Astrocyte of the cerebellum (primary cell): ENCODE data around the gene SBF1.
A peak's percentile ranks its signal among the peaks of the same experiment; 100 is the strongest.

Experiments
- DNase-seq: peaks from one replicate; pipeline ENCODE4 v3.0.0-alpha.2; 2011; ENCODE audit warnings: low read depth
- H3K4me3 ChIP-seq: 2 replicates; pipeline ENCODE4 v1.5.1; 2011; ENCODE audit warnings: mild to moderate bottlenecking, low read depth, low read length, moderate library complexity
- in situ Hi-C: cut with HindIII; loops from 2 replicates; pipeline ENCODE4 v1.10.0; 2017; ENCODE audit warnings: low sequenced_read_pairs
- TF ChIP-seq, protein P1 (sequence below): IDR thresholded peaks from 2 replicates; pipeline ENCODE4 v1.5.1; 2012; ENCODE audit warnings: low read length, low read depth, moderate library complexity, mild to moderate bottlenecking; ENCODE audit errors: missing control alignments

The SBF1 gene

DNA sequence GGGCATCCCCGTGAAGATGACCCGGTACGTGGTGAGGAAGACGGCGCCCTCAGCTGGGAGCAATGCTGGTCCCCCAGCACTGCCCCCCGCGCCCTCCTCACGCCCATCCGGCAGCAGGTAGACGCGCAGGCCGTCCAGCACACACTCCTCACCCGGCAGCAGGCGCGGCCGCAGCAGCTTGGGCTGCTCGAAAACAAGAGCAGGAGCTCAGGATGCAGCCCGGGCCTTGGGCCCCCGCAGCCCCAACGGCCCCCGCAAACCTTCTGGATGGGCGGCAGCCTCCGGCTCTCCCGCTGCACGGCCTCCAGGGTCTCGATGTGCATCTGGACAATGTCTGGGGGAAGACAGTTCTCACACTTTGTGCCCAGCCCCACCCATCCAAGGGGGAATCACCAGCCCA, 13.3 kb downstream of the SBF1 start:
- in situ Hi-C loops, result no loop called here
- TF ChIP-seq, protein P1, sequence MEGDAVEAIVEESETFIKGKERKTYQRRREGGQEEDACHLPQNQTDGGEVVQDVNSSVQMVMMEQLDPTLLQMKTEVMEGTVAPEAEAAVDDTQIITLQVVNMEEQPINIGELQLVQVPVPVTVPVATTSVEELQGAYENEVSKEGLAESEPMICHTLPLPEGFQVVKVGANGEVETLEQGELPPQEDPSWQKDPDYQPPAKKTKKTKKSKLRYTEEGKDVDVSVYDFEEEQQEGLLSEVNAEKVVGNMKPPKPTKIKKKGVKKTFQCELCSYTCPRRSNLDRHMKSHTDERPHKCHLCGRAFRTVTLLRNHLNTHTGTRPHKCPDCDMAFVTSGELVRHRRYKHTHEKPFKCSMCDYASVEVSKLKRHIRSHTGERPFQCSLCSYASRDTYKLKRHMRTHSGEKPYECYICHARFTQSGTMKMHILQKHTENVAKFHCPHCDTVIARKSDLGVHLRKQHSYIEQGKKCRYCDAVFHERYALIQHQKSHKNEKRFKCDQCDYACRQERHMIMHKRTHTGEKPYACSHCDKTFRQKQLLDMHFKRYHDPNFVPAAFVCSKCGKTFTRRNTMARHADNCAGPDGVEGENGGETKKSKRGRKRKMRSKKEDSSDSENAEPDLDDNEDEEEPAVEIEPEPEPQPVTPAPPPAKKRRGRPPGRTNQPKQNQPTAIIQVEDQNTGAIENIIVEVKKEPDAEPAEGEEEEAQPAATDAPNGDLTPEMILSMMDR, result no peak
- DNase-seq, result no peak
- H3K4me3 ChIP-seq, result no peak overlapping the region

DNA sequence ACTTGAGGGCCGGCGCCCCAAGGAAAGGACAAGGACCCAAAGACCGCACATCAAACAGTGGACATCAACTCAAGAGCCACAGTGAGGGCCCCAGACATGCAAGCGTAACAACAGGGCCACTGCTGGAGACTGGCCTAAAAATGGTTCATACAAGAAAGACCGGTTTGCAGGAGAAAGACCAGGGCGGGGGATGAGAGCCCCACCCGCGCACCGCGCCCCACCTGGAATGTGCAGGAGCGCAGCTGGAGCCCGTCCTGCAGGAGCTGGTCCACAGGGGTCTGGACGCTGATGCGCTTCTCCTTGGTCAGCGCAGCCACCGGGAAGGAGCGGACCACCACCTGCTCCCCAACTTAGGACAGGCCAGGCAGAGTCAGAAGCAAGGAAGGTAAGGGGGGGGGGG, 13.9 kb downstream of the SBF1 start:
- H3K4me3 ChIP-seq, result no peak overlapping the region
- TF ChIP-seq, protein P1, result no peak
- in situ Hi-C loops, result no loop called here
- DNase-seq, result no peak

DNA sequence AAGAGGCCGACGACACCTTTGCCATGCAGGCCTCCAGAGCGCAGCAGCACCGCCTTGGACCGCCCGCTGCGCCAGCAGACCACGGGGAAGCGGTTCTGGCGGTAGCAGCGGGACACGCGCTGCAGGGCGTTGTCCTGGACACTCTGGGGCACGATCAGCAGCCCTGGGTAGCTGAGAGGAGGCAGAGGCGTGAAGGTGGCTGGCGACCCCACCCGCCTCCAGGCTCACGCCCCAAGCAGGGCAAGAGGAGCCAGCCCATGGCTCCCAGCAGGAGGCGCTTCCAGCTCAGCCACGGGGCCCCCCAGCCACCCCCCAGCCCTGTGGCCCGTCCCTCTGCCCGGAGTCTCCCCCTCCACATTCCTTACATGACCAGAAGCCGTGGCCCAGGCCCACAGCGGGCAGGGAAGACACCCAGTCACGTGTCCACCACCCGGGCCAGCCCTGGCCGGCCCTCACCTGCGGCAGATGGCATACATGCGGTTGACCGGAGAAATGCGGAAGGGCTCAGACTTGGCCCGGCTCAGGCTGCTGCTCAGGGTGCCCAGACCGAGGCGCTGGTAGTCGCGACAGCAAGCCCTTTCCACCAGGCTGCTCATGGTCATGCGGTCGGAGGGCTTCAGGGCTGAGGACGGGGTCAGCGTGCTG, 15.2 kb downstream of the SBF1 start:
- no peak for DNase-seq
- TF ChIP-seq, protein P1, result no peak
- no peak overlapping the region for H3K4me3 ChIP-seq
- in situ Hi-C loops, result no loop called here

DNA sequence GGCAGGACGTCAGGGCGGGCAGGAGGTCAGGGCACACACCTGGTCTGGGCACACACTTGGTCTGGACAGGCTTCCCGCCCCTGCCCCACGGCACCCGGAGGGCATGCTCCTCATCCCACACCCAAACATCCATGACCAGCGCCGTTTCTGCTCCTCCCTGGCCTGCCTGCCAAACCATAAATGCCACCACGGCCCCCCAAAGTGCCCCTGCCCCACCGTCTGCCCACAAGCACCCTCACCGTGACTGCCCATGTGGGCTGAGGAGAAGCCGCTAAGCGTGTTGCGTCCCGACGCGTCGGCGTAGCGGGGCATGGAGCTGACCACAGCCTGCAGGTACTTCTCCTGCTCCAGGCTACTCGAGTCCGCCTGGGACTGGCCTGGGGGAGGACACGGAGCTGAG, 15.8 kb downstream of the SBF1 start:
- H3K4me3 ChIP-seq, result no peak overlapping the region
- in situ Hi-C loops, result no loop called here
- DNase-seq, result no peak
- TF ChIP-seq, protein P1, result no peak

DNA sequence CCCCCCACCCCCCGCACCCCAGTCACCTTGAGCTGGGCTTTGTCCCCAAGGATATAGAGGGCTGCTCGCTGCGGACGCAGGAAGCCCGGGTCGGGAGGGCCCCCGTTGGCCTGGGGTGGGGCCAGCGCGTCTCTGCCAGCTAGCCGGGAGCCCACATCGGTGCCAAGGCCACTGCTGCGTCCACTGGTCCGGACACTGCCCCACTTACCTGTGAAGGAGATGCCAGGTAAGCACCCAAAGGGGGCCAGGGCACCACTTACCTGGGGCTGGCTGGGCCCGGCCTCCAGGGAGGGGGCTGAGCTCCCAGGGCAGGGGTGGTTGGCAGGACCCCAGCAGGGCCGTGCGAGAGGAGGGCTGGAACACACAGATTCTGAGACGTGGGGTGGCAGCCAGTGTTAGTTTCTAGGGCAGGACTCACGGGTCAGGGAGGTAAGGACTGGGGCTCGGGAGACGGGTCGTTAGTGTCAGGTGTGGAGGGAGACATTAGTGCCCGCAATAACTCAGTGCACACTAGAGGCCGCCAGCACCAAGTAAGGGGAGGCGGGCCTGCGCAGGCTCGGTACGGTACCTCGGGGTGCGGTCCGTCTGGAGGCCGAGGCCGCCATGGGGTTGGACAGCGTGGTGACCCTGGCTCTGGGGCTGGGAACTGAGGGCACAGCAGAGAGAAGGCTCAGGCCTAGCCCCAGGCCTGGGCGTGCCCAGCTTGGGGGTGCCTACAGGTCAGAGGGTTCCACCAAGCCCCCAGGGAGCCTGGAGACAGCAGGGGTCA, 18.2 kb downstream of the SBF1 start:
- in situ Hi-C loops, result no loop called here
- H3K4me3 ChIP-seq, result no peak overlapping the region
- DNase-seq, result no peak

DNA sequence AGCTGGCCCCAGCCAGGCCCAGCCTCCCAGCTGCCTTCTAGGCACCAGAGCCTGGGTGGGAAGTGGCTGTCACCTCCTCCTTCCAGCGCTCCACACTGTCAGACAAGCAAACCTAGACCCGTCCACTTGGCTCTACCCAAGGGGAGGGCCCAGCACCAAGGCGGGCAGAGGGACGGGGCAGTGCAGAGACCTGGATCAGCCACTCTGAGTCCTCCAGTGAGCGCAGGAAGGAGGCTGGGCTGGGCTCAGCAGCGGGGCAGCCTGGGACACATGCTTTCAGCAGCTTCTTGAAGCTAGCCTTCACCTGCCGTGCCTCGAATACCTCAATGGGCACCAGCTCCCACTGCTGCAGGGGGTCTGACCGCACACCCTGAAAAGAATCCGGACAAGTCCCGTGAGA, 18.8 kb downstream of the SBF1 start:
- no peak overlapping the region for H3K4me3 ChIP-seq
- DNase-seq, result no peak
- in situ Hi-C loops, result no loop called here
- TF ChIP-seq, protein P1, result no peak

More for the DNA sequence above, 18.2 kb downstream of the SBF1 start:
- TF ChIP-seq, protein P1, result peak; percentile 22
